Endothelial cell (in vitro differentiated cells): ENCODE results near the gene EHMT1. TPM values are rescaled to one million over a fixed set of nuclear protein-coding genes. Genes with fewer than 3 reads are reported as not detected.
A peak's percentile ranks its signal among the peaks of the same experiment; 100 is the strongest.
"Not testable (repeated sequence)": the region's sequence is repeated elsewhere in the genome, so short reads cannot be mapped to it uniquely, and the experiment has no call there.

Experiments used
- DNase-seq: peaks from one replicate; pipeline ENCODE4 v3.0.0; 2021; ENCODE audit warnings: low spot score
- H3K27ac Mint-ChIP-seq: one replicate; pipeline ENCODE4 v1.8.0; 2021; ENCODE audit warnings: mixed read lengths, inconsistent platforms; ENCODE audit not compliant: unreplicated experiment
- H3K27me3 Mint-ChIP-seq: one replicate; pipeline ENCODE4 v1.8.0; 2021; ENCODE audit warnings: mild to moderate bottlenecking, moderate library complexity, mixed read lengths, inconsistent platforms; ENCODE audit not compliant: unreplicated experiment
- H3K36me3 Mint-ChIP-seq: one replicate; pipeline ENCODE4 v1.8.0; 2021; ENCODE audit warnings: mild to moderate bottlenecking, low read depth, mixed read lengths, inconsistent platforms; ENCODE audit not compliant: unreplicated experiment
- H3K4me1 Mint-ChIP-seq: one replicate; pipeline ENCODE4 v1.8.0; 2021; ENCODE audit warnings: mild to moderate bottlenecking, mixed read lengths, inconsistent platforms; ENCODE audit not compliant: unreplicated experiment
- H3K4me3 Mint-ChIP-seq: one replicate; pipeline ENCODE4 v1.8.0; 2021; ENCODE audit warnings: mild to moderate bottlenecking, mixed read lengths, inconsistent platforms; ENCODE audit not compliant: unreplicated experiment
- H3K9me3 Mint-ChIP-seq: one replicate; pipeline ENCODE4 v1.8.0; 2021; ENCODE audit warnings: mixed read lengths, inconsistent platforms; ENCODE audit not compliant: unreplicated experiment
- microRNA-seq: library from miRNA; unstranded; fragments of <30 nt; microRNA quantifications from one replicate; pipeline ENCODE4, GENCODE V29; 2020; ENCODE audit not compliant: unreplicated experiment
- total RNA-seq: library from RNA; stranded (reverse); fragmentation: NEBNext Ultra II Directional; extraction: Animal tissue kit (Norgen Biotek cat#: 25700); gene quantifications from one replicate; pipeline ENCODE4 v1.2.1, GENCODE V29; 2021; ENCODE audit not compliant: unreplicated experiment
- TF ChIP-seq, protein P1 (sequence below): fragments of 200-600 bp; sonication (generic); IDR thresholded peaks from one replicate; pipeline ENCODE4 v1.5.0; 2021; ENCODE audit warnings: antibody characterized with exemption; ENCODE audit not compliant: unreplicated experiment

EHMT1 gene
- total RNA-seq, 1 donor from 2014 or later, result 120 TPM

GRCh38 chr9:137880976-137881530 lies 262.2 kb downstream of the EHMT1 start:
- TF ChIP-seq, protein P1, sequence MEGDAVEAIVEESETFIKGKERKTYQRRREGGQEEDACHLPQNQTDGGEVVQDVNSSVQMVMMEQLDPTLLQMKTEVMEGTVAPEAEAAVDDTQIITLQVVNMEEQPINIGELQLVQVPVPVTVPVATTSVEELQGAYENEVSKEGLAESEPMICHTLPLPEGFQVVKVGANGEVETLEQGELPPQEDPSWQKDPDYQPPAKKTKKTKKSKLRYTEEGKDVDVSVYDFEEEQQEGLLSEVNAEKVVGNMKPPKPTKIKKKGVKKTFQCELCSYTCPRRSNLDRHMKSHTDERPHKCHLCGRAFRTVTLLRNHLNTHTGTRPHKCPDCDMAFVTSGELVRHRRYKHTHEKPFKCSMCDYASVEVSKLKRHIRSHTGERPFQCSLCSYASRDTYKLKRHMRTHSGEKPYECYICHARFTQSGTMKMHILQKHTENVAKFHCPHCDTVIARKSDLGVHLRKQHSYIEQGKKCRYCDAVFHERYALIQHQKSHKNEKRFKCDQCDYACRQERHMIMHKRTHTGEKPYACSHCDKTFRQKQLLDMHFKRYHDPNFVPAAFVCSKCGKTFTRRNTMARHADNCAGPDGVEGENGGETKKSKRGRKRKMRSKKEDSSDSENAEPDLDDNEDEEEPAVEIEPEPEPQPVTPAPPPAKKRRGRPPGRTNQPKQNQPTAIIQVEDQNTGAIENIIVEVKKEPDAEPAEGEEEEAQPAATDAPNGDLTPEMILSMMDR, result no peak
- no peak for DNase-seq
- Mint-ChIP-seq H3K27ac (no peak overlapping the region), H3K4me1 (peaks cover 2% of the 10 kb centered on the region), H3K9me3 (no peaks in the 10 kb centered on the region), H3K27me3 (peaks cover 12% of the 10 kb centered on the region), H3K36me3 (peaks cover 3% of the 10 kb centered on the region), H3K4me3 (no peak overlapping the region)

- H3K4me3 Mint-ChIP-seq, result no peak overlapping the region
- peaks cover 3% of the 10 kb centered on the region for H3K36me3 Mint-ChIP-seq
- DNase-seq, result no peak
- no peaks in the 10 kb centered on the region for H3K4me1 Mint-ChIP-seq
- H3K27me3 Mint-ChIP-seq, result peaks cover 8% of the 10 kb centered on the region
- H3K9me3 Mint-ChIP-seq, result no peaks in the 10 kb centered on the region
- TF ChIP-seq, protein P1, result no peak
- no peak overlapping the region for H3K27ac Mint-ChIP-seq
These were observed 263.0 kb downstream of the EHMT1 start for GRCh38 chr9:137881591-137882505.

- DNase-seq, result no peak
- Mint-ChIP-seq H3K9me3 (no peaks in the 10 kb centered on the region), H3K4me3 (no peak overlapping the region), H3K27ac (no peak overlapping the region), H3K36me3 (peaks cover 3% of the 10 kb centered on the region), H3K4me1 (no peaks in the 10 kb centered on the region), H3K27me3 (peaks cover 8% of the 10 kb centered on the region)
- TF ChIP-seq, protein P1, result no peak
These were observed 263.7 kb downstream of the EHMT1 start for GRCh38 chr9:137882506-137882821.

DNA sequence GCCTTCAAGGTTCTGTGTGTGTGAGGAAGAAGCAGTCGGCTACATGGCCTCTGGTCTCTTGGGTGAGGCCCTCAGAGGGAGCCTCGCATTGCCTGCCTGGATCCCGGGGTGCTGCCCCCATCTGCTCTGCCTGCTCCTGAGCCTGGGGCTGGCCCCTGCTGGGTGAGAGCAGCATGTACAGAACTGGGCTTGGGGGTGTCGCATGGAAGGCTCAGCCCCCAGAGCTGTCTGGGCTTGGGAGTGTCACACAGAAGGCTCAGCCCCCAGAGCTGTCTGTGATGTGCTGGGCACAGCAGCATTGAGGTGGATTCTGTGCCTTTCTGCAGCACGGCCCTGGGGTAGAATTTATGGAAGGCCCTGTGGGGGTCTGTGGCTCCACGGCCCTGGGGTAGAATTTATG lies 265.2 kb downstream of the EHMT1 start:
- not testable (repeated sequence) for H3K9me3 Mint-ChIP-seq, DNase-seq, H3K4me3 Mint-ChIP-seq, H3K36me3 Mint-ChIP-seq, H3K27me3 Mint-ChIP-seq, H3K4me1 Mint-ChIP-seq, H3K27ac Mint-ChIP-seq

DNA sequence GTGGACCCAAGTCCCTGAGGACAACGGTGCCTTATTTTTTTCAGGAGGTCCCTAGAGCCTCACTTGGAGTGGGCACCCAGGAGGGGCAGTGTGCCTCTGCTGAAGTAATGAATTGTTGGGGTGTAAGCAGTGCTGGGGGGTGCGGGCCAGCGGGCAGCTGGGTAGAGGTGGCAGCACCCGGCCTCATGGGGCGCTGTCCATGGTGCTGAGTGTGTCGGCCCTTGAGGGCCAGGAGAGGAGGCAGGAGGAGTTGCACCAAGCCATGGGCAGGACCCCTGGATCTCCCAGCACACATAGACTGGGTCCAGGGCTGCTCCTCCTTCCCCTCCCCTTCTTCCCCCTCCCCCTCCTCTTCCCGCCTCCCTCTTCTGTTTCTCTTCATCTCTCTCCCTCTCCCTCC lies 265.7 kb downstream of the EHMT1 start:
- not testable (repeated sequence) for H3K27ac Mint-ChIP-seq, H3K4me1 Mint-ChIP-seq, H3K27me3 Mint-ChIP-seq, H3K4me3 Mint-ChIP-seq, H3K36me3 Mint-ChIP-seq, H3K9me3 Mint-ChIP-seq
- DNase-seq, result peak; percentile 42

DNA sequence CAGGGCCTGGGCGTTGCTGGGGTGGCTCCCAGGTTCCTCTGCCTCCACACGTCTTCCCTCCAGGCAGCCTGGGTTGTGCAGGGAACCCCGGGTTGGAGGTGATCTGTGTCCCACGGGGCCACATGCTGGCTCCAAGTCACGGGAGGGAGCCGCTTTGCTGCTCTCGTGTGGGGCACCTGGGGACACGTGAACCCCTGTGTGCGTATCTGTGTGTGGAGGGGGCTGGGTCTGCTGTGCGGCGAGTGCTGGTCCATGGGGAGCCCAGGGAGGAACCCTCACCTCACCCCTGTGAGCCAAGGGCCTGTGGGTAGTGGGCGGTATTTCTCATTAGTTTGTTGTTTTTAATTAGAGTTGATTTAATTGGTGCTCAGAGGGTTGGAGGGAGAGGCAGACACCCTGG lies 266.3 kb downstream of the EHMT1 start:
- not testable (repeated sequence) for H3K36me3 Mint-ChIP-seq, H3K4me3 Mint-ChIP-seq, H3K4me1 Mint-ChIP-seq

More for the DNA sequence above, 266.3 kb downstream of the EHMT1 start:
- H3K27me3 Mint-ChIP-seq, H3K27ac Mint-ChIP-seq, DNase-seq, H3K9me3 Mint-ChIP-seq: not testable (repeated sequence)

Small RNAs within 50 kb of the gene (microRNA-seq; reads per million reads assigned to microRNA genes)
- 1.1 reads per million, percentile 14 among the genes with 10 or more reads in this experiment for gene MIR602

Other genes with a start within 250 kb of the EHMT1 start
- 19.9 TPM for gene EXD3, start 195.8 kb upstream of the EHMT1 start, total RNA-seq
- 0.36 TPM for gene NOXA1, start 195.6 kb upstream of the EHMT1 start, total RNA-seq
- gene ENTPD8, start 177.6 kb upstream of the EHMT1 start, total RNA-seq, result 0.21 TPM
- 43.0 TPM for gene NSMF, start 159.7 kb upstream of the EHMT1 start, total RNA-seq
- 3.9 TPM for gene PNPLA7, start 68.6 kb upstream of the EHMT1 start, total RNA-seq
- 41.4 TPM for gene MRPL41, start 67.1 kb upstream of the EHMT1 start, total RNA-seq
- gene DPH7, start 40.1 kb upstream of the EHMT1 start, total RNA-seq, result 32.2 TPM
- 25.6 TPM for gene ZMYND19, start 28.5 kb upstream of the EHMT1 start, total RNA-seq
- gene ARRDC1, start 13.3 kb upstream of the EHMT1 start, total RNA-seq, result 20.3 TPM